AG09309 (cell line): ENCODE measurements around the gene ZNF821.

Experiments used
- DNase-seq: peaks from one replicate; pipeline ENCODE4 v3.0.0-alpha.2; 2010; ENCODE audit warnings: low read depth
- H3K4me3 ChIP-seq: 2 replicates; pipeline ENCODE4 v1.5.1; 2011; ENCODE audit warnings: mild to moderate bottlenecking, low read depth, low read length, moderate library complexity; ENCODE audit not compliant: control insufficient read depth
- TF ChIP-seq, protein P1 (sequence below): IDR thresholded peaks from 2 replicates; pipeline ENCODE4 v1.5.1; 2011; ENCODE audit warnings: mild to moderate bottlenecking, low read depth, low read length, inconsistent platforms; ENCODE audit not compliant: insufficient read depth, control insufficient read depth; ENCODE audit errors: missing control alignments

ZNF821 gene

DNA sequence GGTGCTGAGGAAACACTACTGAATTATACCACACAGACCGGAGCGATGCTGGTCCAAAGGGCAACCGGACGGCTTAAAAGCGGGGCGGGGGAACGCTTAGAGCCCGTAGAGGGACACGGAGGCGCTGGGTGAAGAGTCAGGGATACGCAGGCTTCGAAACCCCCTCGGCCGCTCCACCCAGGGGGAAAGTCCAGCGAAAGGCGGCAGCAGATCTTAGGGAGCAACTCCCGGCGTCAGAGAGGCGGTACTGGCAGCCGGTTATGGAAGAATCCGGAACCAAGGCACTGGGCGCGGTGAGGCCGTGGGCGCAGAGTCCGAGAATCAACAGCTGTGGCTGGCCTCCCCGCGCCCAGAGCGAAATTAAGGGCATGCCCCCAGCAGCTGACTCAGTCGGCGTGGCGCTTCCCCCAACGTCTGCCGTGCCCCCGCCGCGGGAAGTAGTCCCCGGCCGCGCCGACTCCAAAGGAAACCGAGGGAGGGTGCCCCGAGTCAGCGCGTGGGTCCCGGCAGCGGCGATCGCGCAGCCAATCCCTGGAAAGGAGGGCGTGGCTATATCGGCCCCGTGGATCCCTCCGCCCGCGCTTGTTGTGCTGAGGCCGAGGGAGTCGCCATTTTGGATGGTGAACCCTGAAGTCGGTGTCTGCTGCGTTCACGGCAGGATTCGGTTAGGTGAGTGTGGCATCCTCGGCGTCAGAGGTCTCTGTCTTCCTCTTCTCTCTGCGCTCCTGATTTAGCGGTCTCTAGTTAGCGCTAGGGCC is 11.1 kb upstream of the ZNF821 start, which contains the start of gene IST1:
IST1 (plus strand) TSS at position 611 of the 758 bp plus-strand sequence. CDS start 20,110 bp downstream, outside the sequence.
- DNase-seq = peak; percentile 95
- TF ChIP-seq, protein P1, sequence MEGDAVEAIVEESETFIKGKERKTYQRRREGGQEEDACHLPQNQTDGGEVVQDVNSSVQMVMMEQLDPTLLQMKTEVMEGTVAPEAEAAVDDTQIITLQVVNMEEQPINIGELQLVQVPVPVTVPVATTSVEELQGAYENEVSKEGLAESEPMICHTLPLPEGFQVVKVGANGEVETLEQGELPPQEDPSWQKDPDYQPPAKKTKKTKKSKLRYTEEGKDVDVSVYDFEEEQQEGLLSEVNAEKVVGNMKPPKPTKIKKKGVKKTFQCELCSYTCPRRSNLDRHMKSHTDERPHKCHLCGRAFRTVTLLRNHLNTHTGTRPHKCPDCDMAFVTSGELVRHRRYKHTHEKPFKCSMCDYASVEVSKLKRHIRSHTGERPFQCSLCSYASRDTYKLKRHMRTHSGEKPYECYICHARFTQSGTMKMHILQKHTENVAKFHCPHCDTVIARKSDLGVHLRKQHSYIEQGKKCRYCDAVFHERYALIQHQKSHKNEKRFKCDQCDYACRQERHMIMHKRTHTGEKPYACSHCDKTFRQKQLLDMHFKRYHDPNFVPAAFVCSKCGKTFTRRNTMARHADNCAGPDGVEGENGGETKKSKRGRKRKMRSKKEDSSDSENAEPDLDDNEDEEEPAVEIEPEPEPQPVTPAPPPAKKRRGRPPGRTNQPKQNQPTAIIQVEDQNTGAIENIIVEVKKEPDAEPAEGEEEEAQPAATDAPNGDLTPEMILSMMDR = no peak

DNA sequence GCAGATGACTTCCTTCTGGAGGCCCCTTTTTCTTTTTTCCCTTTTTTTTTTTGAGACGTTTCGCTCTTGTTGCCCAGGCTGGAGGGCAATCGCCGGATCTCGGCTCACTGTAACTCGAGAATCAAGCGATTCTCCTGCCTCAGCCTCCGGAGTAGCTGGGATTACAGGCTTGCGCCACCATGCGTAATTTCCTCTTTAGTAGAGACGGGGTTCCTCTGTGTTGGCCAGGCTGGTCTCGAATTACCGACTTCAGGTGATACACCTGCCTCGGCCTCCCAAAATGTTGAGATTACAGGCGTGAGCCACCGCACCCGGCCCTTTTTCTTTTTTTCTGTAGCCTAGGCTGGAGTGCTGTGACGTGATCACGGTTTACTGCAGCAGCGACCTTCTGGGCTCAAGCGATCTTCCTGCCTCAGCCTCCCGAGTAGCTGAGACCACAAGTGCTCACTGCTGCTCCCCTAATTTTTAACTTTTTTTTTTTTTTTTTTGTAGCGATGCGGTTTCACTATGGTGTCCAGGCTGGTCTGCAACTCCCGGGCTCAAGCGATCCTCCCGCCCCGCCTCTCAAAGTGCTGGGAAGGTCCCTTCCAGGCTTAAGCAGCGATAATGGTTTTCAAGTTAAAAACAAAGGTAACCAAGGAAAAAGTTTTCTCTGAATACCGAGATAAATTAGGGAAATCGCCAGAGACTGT is 10.4 kb upstream of the ZNF821 start:
- peak overlapping the region; percentile 68 for H3K4me3 ChIP-seq
- no peak for DNase-seq
- TF ChIP-seq, protein P1 = no peak

More for the DNA sequence above, 11.1 kb upstream of the ZNF821 start, which contains the start of gene IST1:
- H3K4me3 ChIP-seq = peak within 1 kb of the TSS; percentile 68

- peak overlapping the region; percentile 68 for H3K4me3 ChIP-seq
- DNase-seq = no peak
- TF ChIP-seq, protein P1 = no peak
These were observed 9.9 kb upstream of the ZNF821 start for GRCh38 chr16:71893888-71894228.

- no peak overlapping the region for H3K4me3 ChIP-seq
- DNase-seq = no peak
- TF ChIP-seq, protein P1 = no peak
These were observed 5.2 kb upstream of the ZNF821 start for GRCh38 chr16:71889147-71889546.

DNA sequence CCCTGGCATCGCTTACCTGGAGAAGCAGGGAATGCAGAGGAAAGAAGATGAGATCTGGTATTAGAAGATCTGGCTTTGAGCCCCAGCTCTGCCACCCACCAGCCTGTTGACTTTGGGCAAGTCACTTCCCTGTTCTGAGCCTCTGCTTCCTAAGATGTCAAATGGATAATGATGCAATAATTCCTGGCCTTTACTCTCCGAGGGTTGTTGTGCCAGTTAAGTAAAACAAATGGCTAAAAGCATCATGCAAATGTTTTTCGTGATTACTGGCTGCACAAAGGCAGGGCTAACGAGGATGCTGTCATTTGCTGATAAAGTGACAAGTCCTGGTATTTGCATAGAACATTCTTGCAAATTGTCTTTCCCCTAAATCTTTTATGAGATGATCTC is 1.3 kb upstream of the ZNF821 start:
- DNase-seq = no peak

DNA sequence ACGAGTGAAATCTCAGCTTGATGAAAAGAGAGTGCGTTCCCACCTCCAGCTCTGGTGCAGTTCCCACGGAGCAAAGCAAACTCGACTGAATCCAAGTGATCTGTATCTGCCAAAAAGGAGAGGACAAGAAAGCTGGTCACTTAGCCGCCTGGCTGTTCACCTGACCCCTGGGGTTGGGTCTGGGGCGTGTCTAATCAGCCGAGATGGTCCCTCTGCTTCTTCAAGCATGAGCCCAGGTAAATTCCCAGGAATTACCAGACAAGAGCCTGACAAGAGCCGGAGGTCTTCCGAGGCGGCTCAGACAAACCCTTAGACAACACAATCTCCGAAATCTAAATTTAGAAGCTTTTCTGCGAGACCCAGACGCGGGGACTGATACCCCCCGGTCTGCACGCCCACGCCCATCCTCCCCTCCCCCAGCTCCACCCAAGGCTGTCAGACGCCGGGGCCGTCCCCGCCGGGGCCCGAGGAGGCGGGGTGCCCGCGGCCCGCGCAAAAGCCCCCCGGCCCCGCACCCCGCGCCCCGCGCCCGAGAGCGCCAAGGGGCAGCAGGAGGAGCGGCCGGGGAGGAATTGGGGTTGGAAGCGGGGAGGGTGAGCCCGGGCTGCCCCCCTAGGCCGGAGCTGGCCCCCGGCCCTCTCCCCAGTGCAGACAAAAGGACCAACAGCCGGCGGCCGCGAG is 674 bp downstream of the ZNF821 start:
- TF ChIP-seq, protein P1 = no peak
- peak overlapping the region; percentile 77 for H3K4me3 ChIP-seq
- no peak for DNase-seq

More for the DNA sequence above, 1.3 kb upstream of the ZNF821 start:
- no peak overlapping the region for H3K4me3 ChIP-seq
- TF ChIP-seq, protein P1 = no peak
